GM19025 (cell line): ENCODE results near the gene TBC1D30.
A peak's percentile ranks its signal among the peaks of the same experiment; 100 is the strongest.
"Not testable (repeated sequence)": the region's sequence is repeated elsewhere in the genome, so short reads cannot be mapped to it uniquely, and the experiment has no call there.

ENCODE experiments used
- ATAC-seq: cut with Tn5 transposase; IDR thresholded peaks from one replicate; pipeline ENCODE4 v1.9.1; 2021; ENCODE audit warnings: mild to moderate bottlenecking, low read depth, moderate library complexity; ENCODE audit not compliant: unreplicated experiment

TBC1D30 gene, protein sequence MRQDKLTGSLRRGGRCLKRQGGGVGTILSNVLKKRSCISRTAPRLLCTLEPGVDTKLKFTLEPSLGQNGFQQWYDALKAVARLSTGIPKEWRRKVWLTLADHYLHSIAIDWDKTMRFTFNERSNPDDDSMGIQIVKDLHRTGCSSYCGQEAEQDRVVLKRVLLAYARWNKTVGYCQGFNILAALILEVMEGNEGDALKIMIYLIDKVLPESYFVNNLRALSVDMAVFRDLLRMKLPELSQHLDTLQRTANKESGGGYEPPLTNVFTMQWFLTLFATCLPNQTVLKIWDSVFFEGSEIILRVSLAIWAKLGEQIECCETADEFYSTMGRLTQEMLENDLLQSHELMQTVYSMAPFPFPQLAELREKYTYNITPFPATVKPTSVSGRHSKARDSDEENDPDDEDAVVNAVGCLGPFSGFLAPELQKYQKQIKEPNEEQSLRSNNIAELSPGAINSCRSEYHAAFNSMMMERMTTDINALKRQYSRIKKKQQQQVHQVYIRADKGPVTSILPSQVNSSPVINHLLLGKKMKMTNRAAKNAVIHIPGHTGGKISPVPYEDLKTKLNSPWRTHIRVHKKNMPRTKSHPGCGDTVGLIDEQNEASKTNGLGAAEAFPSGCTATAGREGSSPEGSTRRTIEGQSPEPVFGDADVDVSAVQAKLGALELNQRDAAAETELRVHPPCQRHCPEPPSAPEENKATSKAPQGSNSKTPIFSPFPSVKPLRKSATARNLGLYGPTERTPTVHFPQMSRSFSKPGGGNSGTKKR

GRCh38 chr12:64824500-64825142 is at the start of gene TBC1D30:
TSS of gene TBC1D30 (plus strand) at chr12:64824647. CDS start at chr12:64824880, 233 bp downstream.
- no peak for ATAC-seq

- not testable (repeated sequence) for ATAC-seq
Measured at GRCh38 chr12:64775147-64775736, 49.2 kb upstream of the TBC1D30 start.

- ATAC-seq = no peak
Measured at GRCh38 chr12:64779354-64779974, 45.0 kb upstream of the TBC1D30 start.

GRCh38 chr12:64780132-64780530 is 44.3 kb upstream of the TBC1D30 start:
- no peak for ATAC-seq

- ATAC-seq = peak; percentile 48
Measured at GRCh38 chr12:64780531-64781279, 43.7 kb upstream of the TBC1D30 start.

DNA sequence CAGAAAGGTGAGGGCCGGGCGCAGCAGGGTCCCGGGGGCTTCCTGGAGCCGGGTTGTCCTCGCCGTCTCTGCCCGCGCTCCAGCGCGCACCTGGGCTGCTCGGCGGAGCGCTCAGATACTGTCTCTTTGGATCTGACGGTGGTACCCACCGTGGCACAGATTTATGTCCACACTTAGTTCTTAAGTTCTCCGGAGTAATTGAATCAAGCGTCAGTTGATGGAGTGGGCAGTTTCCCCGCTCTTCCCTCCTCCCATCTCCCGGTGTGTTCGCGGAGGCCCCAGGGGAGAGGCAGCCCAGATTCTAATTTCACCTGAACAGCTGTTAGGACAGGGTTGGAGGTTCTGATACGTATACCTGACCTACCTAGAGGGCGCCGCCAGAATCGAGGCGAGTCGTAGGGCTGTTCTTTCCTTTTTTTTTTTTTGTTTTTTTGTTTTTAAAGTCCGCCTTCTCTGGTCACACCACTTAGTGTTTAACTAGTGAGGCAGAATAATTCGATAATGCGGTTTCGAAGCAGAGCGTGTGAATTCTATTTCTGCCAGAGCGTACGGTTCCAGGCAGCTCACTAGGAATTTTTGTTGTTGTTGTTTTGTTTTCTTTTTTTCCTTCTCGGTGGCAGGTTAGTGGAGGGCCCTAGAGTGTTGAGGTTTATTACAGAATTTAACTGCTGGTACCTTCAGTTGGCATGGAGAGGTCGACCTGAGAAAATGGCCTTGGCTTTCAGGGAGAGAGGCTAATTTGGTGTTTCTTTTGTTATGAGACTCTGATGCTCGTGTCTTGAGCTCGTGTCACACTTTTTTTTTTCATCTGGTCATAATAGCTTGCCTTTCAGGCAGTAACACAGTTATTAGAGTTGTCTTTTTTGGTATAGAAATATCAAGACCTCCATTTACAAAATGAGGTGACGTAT is 42.9 kb upstream of the TBC1D30 start:
- ATAC-seq = peak; percentile 17

GRCh38 chr12:64782191-64782876 is 42.1 kb upstream of the TBC1D30 start:
- no peak for ATAC-seq

DNA sequence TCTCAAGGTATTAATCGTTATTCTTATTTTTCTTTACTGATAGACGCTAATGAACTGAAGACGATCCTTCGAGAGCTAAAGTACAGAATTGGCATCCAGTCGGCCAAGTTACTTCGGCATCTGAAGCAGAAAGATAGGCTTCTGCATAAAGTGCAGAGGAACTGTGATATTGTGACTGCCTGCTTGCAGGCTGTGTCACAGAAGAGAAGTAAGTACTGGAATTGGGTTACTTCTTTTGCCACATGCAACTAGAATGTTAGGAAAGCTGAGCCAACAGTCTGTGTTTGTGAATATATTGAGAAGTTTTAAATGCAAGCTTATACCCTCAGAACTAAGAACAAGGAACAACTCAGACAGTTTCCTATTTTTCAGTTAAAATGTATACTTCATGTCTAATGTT is 38.6 kb upstream of the TBC1D30 start:
- no peak for ATAC-seq

DNA sequence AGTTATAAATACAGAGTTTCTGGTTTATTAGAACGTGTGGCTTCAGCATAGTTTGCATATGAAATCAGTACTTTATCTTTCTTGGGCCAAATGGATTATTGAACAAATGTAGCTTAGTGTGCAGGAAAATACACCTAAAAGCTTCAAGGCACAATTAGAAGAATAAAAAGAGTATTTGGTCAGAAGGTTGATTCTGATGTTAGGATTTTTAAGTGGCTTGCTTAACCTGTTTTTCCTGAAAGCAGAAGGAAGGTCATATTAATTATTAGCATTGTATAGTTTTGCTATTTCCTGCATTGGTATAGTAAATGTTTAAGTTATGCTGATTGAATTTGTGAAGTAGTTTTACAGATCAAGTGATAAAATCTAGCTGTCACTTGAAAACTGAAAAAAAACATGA is 34.3 kb upstream of the TBC1D30 start:
- no peak for ATAC-seq

DNA sequence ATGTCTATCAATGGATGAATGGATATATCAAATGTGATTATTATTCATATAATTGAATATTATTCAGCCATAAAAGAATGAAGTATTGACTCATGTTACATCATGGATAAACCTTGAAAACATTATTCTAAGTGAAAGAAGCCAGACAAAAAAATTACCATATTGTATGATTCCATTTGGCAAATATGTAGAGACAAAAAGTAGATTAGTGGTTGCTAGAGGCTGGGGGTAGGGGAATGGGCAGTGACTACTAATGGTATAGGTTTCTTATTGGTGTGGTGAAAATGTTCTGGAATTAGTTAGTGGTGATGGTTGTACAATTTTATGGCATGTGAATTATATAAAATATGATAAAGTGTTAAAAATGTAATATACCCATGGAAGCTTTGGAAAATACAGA is 33.4 kb upstream of the TBC1D30 start:
- ATAC-seq = no peak

DNA sequence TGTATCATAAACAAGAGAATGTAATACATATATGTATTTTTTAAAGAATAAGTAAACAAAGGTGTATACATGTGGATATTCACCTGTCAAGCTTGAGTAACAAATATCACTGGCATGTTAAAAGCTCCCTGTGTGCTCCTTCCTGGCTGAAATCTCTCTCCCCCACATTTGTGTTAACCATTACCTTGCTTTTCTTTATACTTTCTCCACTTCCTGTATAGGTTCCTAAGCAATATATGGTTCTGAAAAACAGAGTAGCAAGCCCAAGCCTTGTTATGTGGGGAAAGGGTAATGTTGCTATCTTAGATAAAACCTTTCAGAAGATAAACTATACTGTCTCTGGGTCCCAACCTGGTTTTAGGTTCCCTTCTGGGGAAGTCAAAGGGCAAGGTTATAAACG is 32.3 kb upstream of the TBC1D30 start:
- no peak for ATAC-seq

DNA sequence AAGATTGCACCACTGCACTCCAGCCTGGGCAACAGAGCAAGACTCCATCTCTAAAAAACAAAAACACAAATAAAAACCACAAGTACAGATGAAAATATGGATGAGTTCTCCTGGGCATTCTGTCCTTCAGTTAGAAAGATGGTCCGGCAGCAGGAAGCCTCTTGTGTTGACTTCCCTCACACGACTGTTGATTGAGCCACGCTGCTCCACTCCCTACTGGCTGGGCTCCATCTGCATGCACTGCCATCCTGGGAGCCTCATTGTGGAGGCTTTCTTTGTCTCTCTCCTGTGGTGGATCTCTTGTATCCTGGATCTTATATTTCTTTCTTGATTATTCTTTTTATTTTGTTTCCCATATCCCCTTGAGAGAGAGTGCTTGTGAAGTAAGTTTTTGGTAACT is 30.8 kb upstream of the TBC1D30 start:
- no peak for ATAC-seq

DNA sequence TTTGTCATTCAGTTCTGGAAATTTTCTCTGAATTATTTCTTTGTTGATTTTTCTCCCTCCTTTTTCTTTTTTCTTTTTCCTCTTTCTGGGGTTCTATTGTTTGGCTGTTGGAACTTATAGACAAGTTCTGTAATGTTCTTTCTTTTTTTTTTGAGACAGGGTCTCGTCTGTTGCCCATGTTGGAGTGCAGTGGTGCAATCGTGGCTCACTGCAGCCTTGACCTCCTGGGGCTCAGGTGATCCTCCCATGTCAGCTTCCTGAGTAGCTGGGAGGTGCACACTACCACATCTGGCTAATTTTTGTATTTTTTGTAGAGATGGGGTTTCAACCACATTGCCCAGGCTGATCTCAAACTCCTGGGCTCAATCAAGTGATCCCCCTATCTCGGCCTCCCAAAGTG is 30.1 kb upstream of the TBC1D30 start:
- ATAC-seq = no peak

DNA sequence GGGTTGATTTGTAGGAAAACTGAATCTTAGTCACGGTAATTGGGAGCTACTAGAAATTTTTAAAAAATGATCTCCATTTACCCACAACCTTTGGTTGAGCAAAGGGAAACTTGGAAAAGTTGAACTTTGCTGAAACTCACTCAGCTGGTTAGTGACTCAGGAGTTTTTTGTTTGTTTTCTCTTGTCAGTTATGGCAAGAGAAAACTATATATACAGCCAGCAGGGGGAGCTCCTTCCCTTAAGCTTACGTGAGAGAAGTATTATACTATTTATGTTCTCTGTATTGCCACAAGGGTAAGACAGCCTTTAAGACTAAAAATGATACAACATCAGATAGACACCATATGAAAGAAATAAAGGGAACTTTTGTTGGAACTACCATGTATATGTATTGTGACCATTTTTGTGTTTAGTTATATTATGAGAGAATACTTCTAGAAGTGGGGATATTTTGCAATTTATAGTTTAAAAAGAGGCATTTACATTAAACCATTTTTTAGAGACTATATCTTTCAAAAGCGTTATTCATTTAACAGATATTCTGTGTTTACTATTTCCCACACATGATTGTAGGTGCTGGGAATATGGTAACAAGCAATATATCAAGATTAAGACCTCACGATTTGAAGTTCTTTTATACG is 28.1 kb upstream of the TBC1D30 start:
- ATAC-seq = no peak

DNA sequence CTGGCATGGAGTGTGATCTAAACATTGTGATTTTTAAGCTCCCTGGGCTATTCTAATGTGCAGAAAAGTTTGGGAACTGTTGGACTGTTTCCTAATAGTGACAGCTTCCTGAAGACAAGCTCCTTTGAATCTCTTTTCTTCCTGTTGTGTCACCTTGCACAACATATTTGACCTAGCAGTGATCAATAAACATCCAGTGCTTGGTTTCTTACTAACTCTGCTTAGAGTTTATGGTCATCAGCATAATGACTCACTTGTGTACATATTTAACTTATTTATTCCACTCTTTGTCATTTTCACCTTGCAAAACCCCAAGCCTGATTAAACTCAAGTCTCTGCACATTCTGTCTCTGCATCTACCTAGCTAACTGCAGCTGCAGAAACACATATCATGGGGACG is 27.3 kb upstream of the TBC1D30 start:
- no peak for ATAC-seq

GRCh38 chr12:64798165-64798564 is 26.3 kb upstream of the TBC1D30 start:
- ATAC-seq = no peak

GRCh38 chr12:64800640-64801039 is 23.8 kb upstream of the TBC1D30 start:
- peak; percentile 62 for ATAC-seq

- no peak for ATAC-seq
Measured at GRCh38 chr12:64801381-64801780, 23.1 kb upstream of the TBC1D30 start.
